ENCODE results near the gene MYL6B. TPM values are rescaled to one million over a fixed set of nuclear protein-coding genes. Genes with fewer than 3 reads are reported as not detected.
"Not testable (repeated sequence)": the region's sequence is repeated elsewhere in the genome, so short reads cannot be mapped to it uniquely, and the experiment has no call there.

MYL6B gene
- polyA plus RNA-seq, 1 donor: 59.5 TPM

DNA sequence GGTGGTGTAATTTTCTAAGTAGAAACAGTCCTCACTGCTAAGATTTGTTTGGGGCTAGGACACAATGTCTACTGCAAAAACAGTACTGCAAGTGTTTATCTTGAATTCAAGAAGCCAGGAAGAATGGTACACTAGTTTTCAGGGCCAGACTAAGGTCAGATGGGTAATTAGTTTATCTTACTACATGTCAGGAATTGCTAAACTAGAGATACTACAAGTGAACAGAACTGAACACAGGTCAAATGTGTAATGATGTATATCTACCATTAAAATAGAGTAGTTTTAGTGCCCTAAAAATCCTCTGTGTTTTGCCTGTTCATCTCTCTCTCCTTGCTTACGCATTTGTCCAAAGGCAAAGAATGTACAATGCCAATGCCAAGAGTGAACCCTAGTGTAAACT is 38.3 kb upstream of the MYL6B start:
- Histone ChIP-seq H3K36me3 (ENCODE audit: control insufficient read depth, insufficient read depth, low read length) (peaks cover 49% of the 10 kb centered on the region), H3K4me3 (ENCODE audit: low read length) (no peak overlapping the region), H3K4me1 (ENCODE audit: control insufficient read depth, insufficient read depth, low read length) (peaks cover 7% of the 10 kb centered on the region), H3K27me3 (ENCODE audit: control insufficient read depth, insufficient read depth, low read length) (no peaks in the 10 kb centered on the region), H3K9me3 (ENCODE audit: control insufficient read depth, low read depth, low read length) (no peaks in the 10 kb centered on the region), H3K27ac (ENCODE audit: low read length) (no peak overlapping the region)
- no CpG with 5 or more reads among the region's 1 CpG for WGBS (ENCODE audit: insufficient coverage, low lambda C conversion rate)
- DNase-seq: no peak

DNA sequence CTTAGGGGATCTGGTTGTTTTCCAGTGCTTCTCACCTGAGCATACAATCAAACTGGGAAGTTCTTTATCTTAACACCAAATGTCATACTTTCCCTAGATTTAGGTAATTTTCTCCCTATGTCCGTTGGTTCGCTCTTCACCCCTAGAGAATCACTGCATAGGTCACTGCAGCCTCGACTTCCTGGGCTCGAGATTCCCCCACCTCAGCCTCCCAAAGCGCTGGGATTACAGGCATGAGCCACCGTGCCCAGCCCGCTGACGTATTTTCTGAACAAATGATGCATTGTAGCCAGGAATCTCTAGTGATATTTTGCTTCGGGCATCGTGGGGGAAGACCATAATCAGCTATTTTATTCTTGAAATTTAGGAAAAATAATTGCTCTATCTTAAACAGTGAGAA is 37.1 kb upstream of the MYL6B start:
- DNase-seq: peak in 1 of 2 donors; percentile 30
- H3K4me3 ChIP-seq (ENCODE audit: low read length): peak overlapping the region; percentile 77
- peaks cover 39% of the 10 kb centered on the region for H3K36me3 ChIP-seq (ENCODE audit: control insufficient read depth, insufficient read depth, low read length)
- WGBS (ENCODE audit: insufficient coverage, low lambda C conversion rate): no CpG with 5 or more reads among the region's 10 CpGs
- H3K27ac ChIP-seq (ENCODE audit: low read length): peak overlapping the region; percentile 95
- H3K4me1 ChIP-seq (ENCODE audit: control insufficient read depth, insufficient read depth, low read length): peaks cover 15% of the 10 kb centered on the region
- H3K9me3 ChIP-seq (ENCODE audit: control insufficient read depth, low read depth, low read length): no peaks in the 10 kb centered on the region
- H3K27me3 ChIP-seq (ENCODE audit: control insufficient read depth, insufficient read depth, low read length): no peaks in the 10 kb centered on the region

DNA sequence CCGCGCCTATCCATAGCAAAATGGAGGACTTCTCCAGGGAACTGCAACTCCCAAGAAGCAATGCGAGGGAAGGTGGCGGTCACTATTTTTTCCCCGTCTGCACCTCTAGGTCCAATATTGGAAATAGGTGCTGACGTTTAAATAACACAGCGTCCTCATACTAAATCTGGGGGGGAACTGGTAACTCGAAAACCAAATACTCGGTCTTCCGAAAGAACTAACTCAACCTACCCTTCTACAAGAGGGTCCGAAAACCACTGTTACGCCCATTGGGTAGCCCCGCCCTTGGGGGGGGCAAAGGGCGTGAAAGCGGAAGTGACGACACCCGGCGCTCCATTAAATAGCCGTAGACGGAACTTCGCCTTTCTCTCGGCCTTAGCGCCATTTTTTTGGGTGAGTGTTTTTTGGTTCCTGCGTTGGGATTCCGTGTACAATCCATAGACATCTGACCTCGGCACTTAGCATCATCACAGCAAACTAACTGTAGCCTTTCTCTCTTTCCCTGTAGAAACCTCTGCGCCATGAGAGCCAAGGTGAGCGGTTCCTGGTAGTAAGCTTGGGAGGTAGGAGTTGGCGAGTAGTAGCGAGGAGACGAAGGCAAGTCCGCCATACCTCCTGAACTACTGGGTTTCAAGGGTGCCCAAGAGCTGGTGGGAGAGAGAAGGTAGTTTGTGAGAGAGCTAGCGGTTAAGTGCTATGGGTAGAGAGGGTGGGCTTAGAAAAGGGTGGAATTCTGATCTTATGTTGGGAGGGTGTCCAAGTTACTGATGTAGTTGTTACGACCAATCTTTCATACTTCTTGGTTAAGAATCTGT is 35.9 kb upstream of the MYL6B start, which contains the start of gene RPL41:
Gene RPL41, plus strand, starts transcription at position 367 of the 815 bp plus-strand sequence.
- DNase-seq: peak; percentile 95 to 98
- H3K9me3 ChIP-seq (ENCODE audit: control insufficient read depth, low read depth, low read length): no peaks in the 10 kb centered on the region
- WGBS (ENCODE audit: insufficient coverage, low lambda C conversion rate): 0% methylated on average over 3 of the region's 34 CpGs
- peaks cover 15% of the 10 kb centered on the region for H3K4me1 ChIP-seq (ENCODE audit: control insufficient read depth, insufficient read depth, low read length)
- peak within 1 kb of the TSS; percentile 95 for H3K27ac ChIP-seq (ENCODE audit: low read length)
- H3K36me3 ChIP-seq (ENCODE audit: control insufficient read depth, insufficient read depth, low read length): peaks cover 39% of the 10 kb centered on the region
- H3K27me3 ChIP-seq (ENCODE audit: control insufficient read depth, insufficient read depth, low read length): no peaks in the 10 kb centered on the region
- peak within 1 kb of the TSS; percentile 77 for H3K4me3 ChIP-seq (ENCODE audit: low read length)

DNA sequence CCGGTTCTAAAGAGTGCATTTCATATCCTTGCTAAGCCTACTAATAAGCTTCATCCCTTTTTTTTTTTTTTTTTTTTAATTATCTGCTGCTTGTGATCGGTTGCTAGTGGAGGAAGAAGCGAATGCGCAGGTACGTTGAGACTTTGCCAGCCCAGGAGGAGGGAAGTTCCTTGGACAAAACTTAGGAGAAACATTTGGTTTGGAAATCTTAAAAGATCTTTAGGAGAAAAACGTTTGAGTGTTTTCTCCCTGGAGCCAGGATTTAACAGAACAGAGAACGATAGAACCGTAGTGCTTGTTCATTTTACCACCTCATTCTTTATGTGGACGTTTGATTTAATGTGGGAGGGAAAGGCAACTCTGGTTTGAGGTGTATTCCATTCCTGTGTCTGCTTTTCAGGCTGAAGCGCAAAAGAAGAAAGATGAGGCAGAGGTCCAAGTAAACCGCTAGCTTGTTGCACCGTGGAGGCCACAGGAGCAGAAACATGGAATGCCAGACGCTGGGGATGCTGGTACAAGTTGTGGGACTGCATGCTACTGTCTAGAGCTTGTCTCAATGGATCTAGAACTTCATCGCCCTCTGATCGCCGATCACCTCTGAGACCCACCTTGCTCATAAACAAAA is 35.2 kb upstream of the MYL6B start:
- Histone ChIP-seq H3K36me3 (ENCODE audit: control insufficient read depth, insufficient read depth, low read length) (peaks cover 36% of the 10 kb centered on the region), H3K27ac (ENCODE audit: low read length) (peak overlapping the region; percentile 95), H3K4me1 (ENCODE audit: control insufficient read depth, insufficient read depth, low read length) (peaks cover 15% of the 10 kb centered on the region), H3K4me3 (ENCODE audit: low read length) (peak overlapping the region; percentile 77)
- H3K9me3 ChIP-seq (ENCODE audit: control insufficient read depth, low read depth, low read length); H3K27me3 ChIP-seq (ENCODE audit: control insufficient read depth, insufficient read depth, low read length): not testable (repeated sequence)
- 0% methylated on average over 1 of the region's 16 CpGs for WGBS (ENCODE audit: insufficient coverage, low lambda C conversion rate)
- DNase-seq: peak in 1 of 2 donors; percentile 25

DNA sequence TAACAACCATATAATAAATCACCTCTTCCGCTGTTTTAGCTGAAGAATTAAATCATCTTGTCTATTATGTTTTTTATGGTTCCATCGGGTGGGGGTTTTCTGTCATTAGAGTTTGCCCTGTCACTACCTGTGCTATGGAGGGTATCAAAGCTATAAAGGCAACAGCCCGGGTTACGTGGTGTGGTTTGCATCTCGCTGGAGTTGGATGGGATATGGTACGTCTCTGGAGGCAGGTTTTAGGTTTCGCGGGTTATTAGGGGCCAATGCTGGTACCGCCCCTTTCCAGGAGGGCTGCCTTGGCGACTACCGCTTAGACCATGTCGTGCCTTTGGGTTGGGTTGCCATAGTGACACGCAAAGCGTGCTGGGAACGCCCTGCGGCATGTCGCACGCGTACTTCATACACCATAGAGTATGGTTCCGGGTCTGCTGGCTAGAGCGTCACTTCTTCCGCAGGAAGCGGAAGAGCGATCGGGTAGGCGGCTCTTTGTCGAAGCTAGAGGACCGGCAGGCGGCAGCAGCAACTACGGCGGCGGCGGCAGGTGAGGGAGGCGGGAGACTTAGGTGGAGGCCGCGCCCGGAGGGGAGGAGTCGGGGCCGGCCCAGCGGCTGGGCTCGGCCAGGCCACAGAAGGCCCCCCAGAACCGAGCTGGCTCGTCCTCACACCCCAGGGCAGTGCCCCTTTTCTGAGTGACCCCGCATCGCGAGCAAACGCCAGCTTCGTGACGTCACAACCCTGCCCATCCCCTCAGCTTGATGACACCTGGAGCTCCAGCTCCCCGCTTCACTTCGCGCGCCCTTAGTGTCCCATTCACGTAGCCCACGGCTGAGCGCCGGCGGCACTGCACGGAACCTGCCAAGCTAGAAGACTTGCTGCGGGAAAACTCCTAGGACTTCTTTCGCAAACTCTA is 34.4 kb upstream of the MYL6B start, which contains the start of gene ZC3H10:
Gene ZC3H10, plus strand, starts transcription at position 489 of the 910 bp plus-strand sequence. CDS start 2,297 bp downstream, outside the sequence.
- peak within 1 kb of the TSS; percentile 77 for H3K4me3 ChIP-seq (ENCODE audit: low read length)
- peaks cover 15% of the 10 kb centered on the region for H3K4me1 ChIP-seq (ENCODE audit: control insufficient read depth, insufficient read depth, low read length)
- peak; percentile 100 for DNase-seq
- H3K27me3 ChIP-seq (ENCODE audit: control insufficient read depth, insufficient read depth, low read length): no peaks in the 10 kb centered on the region
- no CpG with 5 or more reads among the region's 61 CpGs for WGBS (ENCODE audit: insufficient coverage, low lambda C conversion rate)
- no peaks in the 10 kb centered on the region for H3K9me3 ChIP-seq (ENCODE audit: control insufficient read depth, low read depth, low read length)
- H3K36me3 ChIP-seq (ENCODE audit: control insufficient read depth, insufficient read depth, low read length): peaks cover 28% of the 10 kb centered on the region
- peak within 1 kb of the TSS; percentile 95 for H3K27ac ChIP-seq (ENCODE audit: low read length)

DNA sequence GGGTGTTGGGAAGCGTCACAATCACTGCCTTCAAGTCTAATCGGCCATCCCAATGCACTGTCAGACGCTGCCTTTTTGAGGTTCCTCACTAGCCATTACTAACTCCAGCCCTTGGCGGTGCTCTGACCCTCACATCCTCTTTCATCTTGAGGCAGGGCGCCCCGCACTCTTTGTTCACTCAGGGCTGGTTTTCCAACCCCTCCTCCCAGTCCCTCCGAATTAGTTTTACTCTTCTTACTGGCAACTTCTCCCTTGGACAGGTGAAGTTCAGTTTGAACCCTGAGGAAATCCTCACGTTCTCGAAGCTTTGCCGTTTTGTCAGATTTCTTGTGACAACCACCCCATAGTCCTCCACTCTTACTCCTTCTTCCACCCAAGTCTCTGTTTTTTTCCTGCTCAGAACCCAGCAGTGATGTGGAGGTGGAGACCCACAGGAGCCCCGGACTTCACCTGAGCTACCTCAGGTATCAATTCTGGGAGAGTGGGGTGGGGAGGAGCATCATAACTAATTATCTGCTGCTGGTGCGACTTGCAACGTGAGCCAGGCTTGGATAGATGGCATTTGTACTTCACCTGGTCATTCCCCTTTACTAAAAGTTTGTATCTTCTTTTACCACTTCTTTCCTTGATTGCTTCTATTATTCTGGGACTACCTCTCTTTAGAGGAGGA is 33.6 kb upstream of the MYL6B start:
- Histone ChIP-seq H3K27ac (ENCODE audit: low read length) (peak overlapping the region; percentile 94), H3K4me3 (ENCODE audit: low read length) (peak overlapping the region; percentile 77), H3K27me3 (ENCODE audit: control insufficient read depth, insufficient read depth, low read length) (no peaks in the 10 kb centered on the region), H3K4me1 (ENCODE audit: control insufficient read depth, insufficient read depth, low read length) (peaks cover 15% of the 10 kb centered on the region), H3K36me3 (ENCODE audit: control insufficient read depth, insufficient read depth, low read length) (peaks cover 20% of the 10 kb centered on the region), H3K9me3 (ENCODE audit: control insufficient read depth, low read depth, low read length) (no peaks in the 10 kb centered on the region)
- DNase-seq: no peak
- no CpG with 5 or more reads among the region's 13 CpGs for WGBS (ENCODE audit: insufficient coverage, low lambda C conversion rate)

DNA sequence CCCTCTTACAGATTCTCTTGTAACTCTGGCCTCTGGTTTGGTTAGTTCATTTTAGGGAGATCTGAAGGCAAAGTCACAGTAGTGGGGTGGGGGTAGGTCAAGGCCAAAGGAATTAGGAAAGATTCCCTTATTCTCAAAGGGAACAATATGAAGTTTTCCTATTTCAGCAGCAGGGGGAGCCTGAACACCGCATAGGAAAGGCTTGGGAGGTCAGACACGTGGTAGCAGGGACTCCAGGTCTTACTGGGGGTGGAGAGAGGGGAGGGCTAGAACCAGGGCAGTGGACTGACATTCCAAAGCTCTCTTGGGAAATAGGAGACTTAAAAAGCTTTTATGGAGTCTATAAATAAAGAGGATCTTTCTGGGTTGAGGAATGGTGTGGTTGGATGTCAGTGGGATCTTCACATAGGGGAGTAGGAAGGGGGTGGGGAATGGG is 33.0 kb upstream of the MYL6B start:
- Histone ChIP-seq H3K27ac (ENCODE audit: low read length) (peak overlapping the region; percentile 94), H3K9me3 (ENCODE audit: control insufficient read depth, low read depth, low read length) (no peaks in the 10 kb centered on the region), H3K27me3 (ENCODE audit: control insufficient read depth, insufficient read depth, low read length) (no peaks in the 10 kb centered on the region), H3K4me1 (ENCODE audit: control insufficient read depth, insufficient read depth, low read length) (peaks cover 12% of the 10 kb centered on the region), H3K36me3 (ENCODE audit: control insufficient read depth, insufficient read depth, low read length) (peaks cover 20% of the 10 kb centered on the region), H3K4me3 (ENCODE audit: low read length) (no peak overlapping the region)
- WGBS (ENCODE audit: insufficient coverage, low lambda C conversion rate): 0% methylated on average over 2 of the region's 2 CpGs
- peak; percentile 87 for DNase-seq

DNA sequence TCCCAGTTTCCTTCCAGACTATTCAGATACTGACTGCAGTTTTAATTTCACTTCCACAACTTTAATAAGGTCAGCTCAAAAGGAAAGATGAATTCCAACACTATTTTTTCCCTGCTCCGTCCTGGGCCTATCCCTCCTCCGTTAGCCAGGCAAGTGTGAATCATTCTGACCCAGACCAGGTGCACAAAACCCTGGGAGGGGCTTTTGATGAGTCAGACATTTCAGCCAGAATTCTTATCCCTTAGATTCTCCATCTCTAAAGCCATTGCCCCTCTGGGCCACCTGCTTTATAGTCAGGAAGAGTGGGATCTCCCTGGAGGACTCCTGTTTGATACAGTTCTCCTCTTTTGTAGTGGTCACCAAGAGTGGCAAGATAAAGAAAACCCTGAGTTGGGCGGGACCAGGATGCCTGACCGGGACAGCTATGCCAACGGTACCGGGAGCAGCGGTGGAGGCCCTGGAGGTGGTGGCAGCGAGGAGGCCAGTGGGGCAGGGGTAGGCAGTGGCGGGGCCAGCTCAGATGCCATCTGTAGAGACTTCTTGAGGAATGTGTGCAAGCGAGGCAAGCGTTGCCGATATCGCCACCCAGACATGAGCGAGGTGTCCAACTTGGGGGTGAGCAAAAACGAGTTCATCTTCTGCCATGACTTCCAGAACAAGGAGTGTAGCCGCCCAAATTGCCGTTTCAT is 32.1 kb upstream of the MYL6B start:
- H3K9me3 ChIP-seq (ENCODE audit: control insufficient read depth, low read depth, low read length): no peaks in the 10 kb centered on the region
- WGBS (ENCODE audit: insufficient coverage, low lambda C conversion rate): no CpG with 5 or more reads among the region's 17 CpGs
- peaks cover 20% of the 10 kb centered on the region for H3K36me3 ChIP-seq (ENCODE audit: control insufficient read depth, insufficient read depth, low read length)
- H3K4me3 ChIP-seq (ENCODE audit: low read length): no peak overlapping the region
- no peak for DNase-seq
- peaks cover 12% of the 10 kb centered on the region for H3K4me1 ChIP-seq (ENCODE audit: control insufficient read depth, insufficient read depth, low read length)
- peak overlapping the region; percentile 41 for H3K27ac ChIP-seq (ENCODE audit: low read length)
- no peaks in the 10 kb centered on the region for H3K27me3 ChIP-seq (ENCODE audit: control insufficient read depth, insufficient read depth, low read length)

DNA sequence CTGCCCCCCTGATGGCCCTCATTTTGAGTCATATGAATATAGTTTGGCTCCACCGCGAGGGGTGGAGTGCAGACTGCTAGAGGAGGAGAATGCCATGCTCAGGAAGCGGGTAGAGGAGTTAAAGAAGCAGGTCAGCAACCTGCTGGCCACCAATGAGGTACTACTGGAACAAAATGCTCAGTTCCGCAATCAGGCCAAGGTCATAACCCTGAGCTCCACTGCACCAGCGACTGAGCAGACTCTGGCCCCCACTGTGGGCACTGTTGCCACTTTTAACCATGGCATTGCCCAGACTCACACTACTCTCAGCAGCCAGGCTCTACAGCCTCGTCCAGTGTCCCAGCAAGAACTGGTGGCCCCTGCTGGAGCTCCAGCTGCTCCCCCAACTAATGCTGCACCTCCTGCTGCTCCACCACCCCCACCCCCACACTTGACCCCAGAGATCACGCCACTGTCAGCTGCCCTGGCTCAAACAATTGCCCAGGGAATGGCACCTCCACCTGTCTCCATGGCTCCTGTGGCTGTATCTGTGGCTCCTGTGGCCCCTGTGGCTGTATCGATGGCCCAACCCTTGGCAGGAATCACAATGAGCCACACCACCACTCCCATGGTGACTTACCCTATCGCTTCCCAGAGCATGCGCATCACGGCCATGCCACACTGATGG is 31.1 kb upstream of the MYL6B start:
- no peaks in the 10 kb centered on the region for H3K9me3 ChIP-seq (ENCODE audit: control insufficient read depth, low read depth, low read length)
- H3K27me3 ChIP-seq (ENCODE audit: control insufficient read depth, insufficient read depth, low read length): no peaks in the 10 kb centered on the region
- H3K36me3 ChIP-seq (ENCODE audit: control insufficient read depth, insufficient read depth, low read length): peaks cover 20% of the 10 kb centered on the region
- DNase-seq: no peak
- H3K27ac ChIP-seq (ENCODE audit: low read length): no peak overlapping the region
- H3K4me1 ChIP-seq (ENCODE audit: control insufficient read depth, insufficient read depth, low read length): peaks cover 21% of the 10 kb centered on the region
- WGBS (ENCODE audit: insufficient coverage, low lambda C conversion rate): no CpG with 5 or more reads among the region's 11 CpGs
- H3K4me3 ChIP-seq (ENCODE audit: low read length): no peak overlapping the region
